K562 (cell line): ENCODE measurements around the gene CNGA4. TPM values are rescaled to one million over a fixed set of nuclear protein-coding genes. Genes with fewer than 3 reads are reported as not detected.

Source experiments
- ATAC-seq: fragments of 200-7000 bp; cut with Tn5 transposase; 3 replicates; pipeline ENCODE4 v1.9.1; 2020; ENCODE audit warnings: moderate library complexity
- BruUV-seq: library from RNA; stranded (reverse); fragments of 400-500 nt; replicated peaks from 2 replicates; lab custom pipeline; 2021; lab: Mats Ljungman, UMichigan
- CTCF ChIA-PET: fragments of 300-600 bp; formaldehyde crosslinking; extraction: SDS; loops from one replicate; lab custom pipeline; 2021; ENCODE audit warnings: low intra/inter-chr PET ratio; lab: Yijun Ruan, JAX
- POLR2A ChIA-PET: fragments of 300-600, 350-650 bp; sonication (Branson Sonifier 250); formaldehyde crosslinking; extraction: SDS; loops from one replicate; lab custom pipeline; 2021; ENCODE audit warnings: antibody characterized with exemption, inconsistent platforms; lab: Yijun Ruan, JAX
- DNase-seq, 4 experiments: peaks; one replicate each; pipeline versions ENCODE4 v3.0.0 to v3.0.0-alpha.2; 2011 to 2018; ENCODE audit warnings: low spot score in 3 of 4, mixed read lengths in 3 of 4; ENCODE audit errors: extremely low read depth in 1 of 4
- FAIRE-seq: peaks from 2 replicates; lab custom pipeline; 2011; peaks lifted over from hg19 to GRCh38; lab: Jason Lieb, UNC
- H2AFZ ChIP-seq: 2 replicates; pipeline ENCODE4 v1.6.0; 2011; ENCODE audit warnings: low read depth, low read length, control low read depth, inconsistent platforms
- H3K27ac ChIP-seq: fragments of 200-600 bp; 3 replicates; pipeline ENCODE4 v1.8.0; 2011; ENCODE audit warnings: low read depth, mild to moderate bottlenecking, control low read depth, inconsistent platforms, low read length, moderate library complexity, mixed read lengths; ENCODE audit errors: extremely low read depth
- H3K27me3 ChIP-seq, 2 experiments: fragments of 300-600 bp in 1 of 2; 2 replicates in 1 of 2; 3 replicates in 1 of 2; pipeline versions ENCODE4 v1.6.0 to v1.8.0; 2011; ENCODE audit warnings: inconsistent platforms in 2 of 2, low read length in 2 of 2, mild to moderate bottlenecking in 1 of 2, mixed read lengths in 1 of 2, moderate library complexity in 1 of 2; ENCODE audit not compliant: control insufficient read depth in 2 of 2, insufficient read depth in 2 of 2
- H3K36me3 ChIP-seq: fragments of 300-600 bp; 3 replicates; pipeline ENCODE4 v1.8.0; 2011; ENCODE audit warnings: mild to moderate bottlenecking, low read length, inconsistent platforms; ENCODE audit not compliant: control insufficient read depth, insufficient read depth
- H3K4me1 ChIP-seq, 2 experiments: fragments of 200-600 bp in 1 of 2; replicated peaks in 1 of 2; 2 replicates in 1 of 2; 3 replicates in 1 of 2; pipeline versions ENCODE4 v1.5.1 to v1.8.0; 2011; ENCODE audit warnings: inconsistent platforms in 2 of 2, low read length in 2 of 2, mild to moderate bottlenecking in 1 of 2, mixed read lengths in 1 of 2, moderate library complexity in 1 of 2; ENCODE audit not compliant: control insufficient read depth in 2 of 2, insufficient read depth in 2 of 2
- H3K4me2 ChIP-seq: 2 replicates; pipeline ENCODE4 v1.6.1; 2011; ENCODE audit warnings: low read length, control low read depth, inconsistent platforms, mixed read lengths; ENCODE audit not compliant: insufficient read depth
- H3K4me3 ChIP-seq: fragments of 200-600 bp; sonication (generic), shearing (Covaris generic); 2 replicates; pipeline ENCODE4 v1.5.1; 2016; ENCODE audit warnings: control low read depth, inconsistent platforms
- H3K79me2 ChIP-seq: fragments of 200-600 bp; 3 replicates; pipeline ENCODE4 v1.8.0; 2011; ENCODE audit warnings: low read length, inconsistent platforms; ENCODE audit not compliant: control insufficient read depth, insufficient read depth
- H3K9ac ChIP-seq, 2 experiments: 2 replicates each; pipeline versions ENCODE4 v1.6.0 to v1.6.1; 2011; ENCODE audit warnings: low read depth in 2 of 2, low read length in 2 of 2, control low read depth in 1 of 2, inconsistent platforms in 1 of 2, mild to moderate bottlenecking in 1 of 2, mixed read lengths in 1 of 2; ENCODE audit not compliant: insufficient read depth in 1 of 2
- H3K9me1 ChIP-seq: one replicate; pipeline ENCODE4 v1.6.0; 2011; ENCODE audit warnings: inconsistent platforms, mild to moderate bottlenecking, low read length, moderate library complexity; ENCODE audit not compliant: control insufficient read depth, insufficient read depth
- H3K9me3 ChIP-seq: replicated peaks from 2 replicates; pipeline ENCODE4 v1.5.1; 2011; ENCODE audit warnings: low read depth, low read length, inconsistent platforms; ENCODE audit not compliant: control insufficient read depth, insufficient read depth
- H4K20me1 ChIP-seq: replicated peaks from 2 replicates; pipeline ENCODE4 v1.6.1; 2011; ENCODE audit warnings: low read length, inconsistent platforms, mixed read lengths; ENCODE audit not compliant: control insufficient read depth, insufficient read depth
- REST ChIP-seq, 2 experiments: fragments of 450-650 bp; formaldehyde crosslinking in 1 of 2; IDR thresholded peaks; 2 replicates each; pipeline versions ENCODE4 v1.4.0 to v1.6.1; 2014 to 2020; ENCODE audit warnings: mild to moderate bottlenecking in 2 of 2, borderline replicate concordance in 1 of 2, low read depth in 1 of 2
- ZBTB11 ChIP-seq, 3 experiments: fragments of 200-800 bp in 1 of 3; fragments of 250-450 bp in 1 of 3; fragments of 450-650 bp in 1 of 3; sonication (Bioruptor Pico) in 1 of 3; sonication (Bioruptor generic) in 1 of 3; formaldehyde crosslinking in 1 of 3; IDR thresholded peaks; 2 replicates each; pipeline versions ENCODE4 v1.6.1 to v1.8.0; 2016 to 2022; ENCODE audit warnings: mild to moderate bottlenecking in 2 of 3, missing genetic modification characterization in 2 of 3, missing compliant biosample characterization in 1 of 3, moderate library complexity in 1 of 3
- ZNF436 ChIP-seq: fragments of 250-450, 450-650 bp; sonication (Bioruptor Pico); formaldehyde crosslinking; IDR thresholded peaks from 2 replicates; pipeline ENCODE4 v1.7.0; 2020; ENCODE audit warnings: mild to moderate bottlenecking
- ZNF592 ChIP-seq: fragments of 450-650 bp; IDR thresholded peaks from 2 replicates; pipeline ENCODE4 v1.6.1; 2017; ENCODE audit warnings: antibody characterized with exemption, mild to moderate bottlenecking
- WGBS: fragments of 100-300 bp; shearing (Covaris generic); methylation state at CpG from one replicate; pipeline ENCODE4 v1.1.6; 2016; ENCODE audit warnings: low coverage, mixed read lengths; ENCODE audit not compliant: insufficient coverage; ENCODE audit errors: missing lambda C conversion rate; 5-methylcytosine and 5-hydroxymethylcytosine counted together
- in situ Hi-C: fragments of 300-500 bp; cut with MboI; formaldehyde crosslinking; loops from 4 replicates; pipeline ENCODE4 v1.15.0; 2018; ENCODE audit warnings: inconsistent platforms, mixed read lengths
- intact Hi-C: fragments of 100-400 bp; cut with micrococcal nuclease; formaldehyde crosslinking; loops from 2 replicates; pipeline ENCODE4 v1.14.2; 2022
- polyA plus RNA-seq, 8 experiments: library from polyadenylated mRNA; depleted of rRNA in 4 of 8; stranded (reverse) in 5 of 8; unstranded in 3 of 8; fragments of >200 nt; fragmentation: Nextera tagmentation in 2 of 8; fragmentation: Illumina TruSeq in 1 of 8; extraction: Ambion mirVana in 2 of 8; extraction: Trizol in 1 of 8; gene quantifications; 2 replicates each; pipeline versions ENCODE4 v1.2.1 to v1.2.3, GENCODE V29; 2011 to 2014; ENCODE audit warnings: inconsistent platforms in 1 of 8, missing spikeins in 1 of 8
- total RNA-seq, 7 experiments: library from RNA; depleted of rRNA in 6 of 7; stranded (reverse); fragments of >200 nt in 6 of 7; fragmentation: Illumina TruSeq in 2 of 7; extraction: Trizol in 2 of 7; gene quantifications; 2 replicates each; pipeline versions ENCODE4 v1.2.1 to v1.2.3, GENCODE V29; 2011 to 2021; ENCODE audit warnings: low replicate concordance in 1 of 7

Gene CNGA4
- total and polyA plus RNA-seq, 9 of the 15 experiments (the other 6 are each of a cell fraction or from before 2014, with no cell fraction given), result 0.04 to 0.09 (median 0.06) TPM; not detected in 6

- Histone ChIP-seq H3K4me1 (peaks cover 0 to 18% of the 10 kb centered on the region in 2 experiments; a peak in 2 of 5 replicates), H3K4me3 (no peak overlapping the region), H3K79me2 (no peaks in the 10 kb centered on the region), H4K20me1 (no peaks in the 10 kb centered on the region), H3K9me1 (no peaks in the 10 kb centered on the region), H3K9me3 (no peaks in the 10 kb centered on the region), H2AFZ (peak overlapping the region; percentile 75), H3K36me3 (no peaks in the 10 kb centered on the region), H3K27ac (no peak overlapping the region), H3K9ac (no peak overlapping the region; a peak in 1 of 4 replicates), H3K4me2 (peak overlapping the region; percentile 34), H3K27me3 (peaks cover 4 to 6% of the 10 kb centered on the region in 2 experiments; a peak in 2 of 5 replicates)
- DNase-seq (peak; percentile 54 to 67 (median 66)), FAIRE-seq (peak; percentile 75), ATAC-seq (peak; percentile 94)
- POLR2A ChIA-PET, result interaction anchor here (2.1 kb wide), 1 partner anchor 9 kb away, joined by 8 read pairs; no protein-coding TSS in a partner anchor
- in situ Hi-C loops (no loop called here), intact Hi-C loops (no loop called here)
- 26% methylated on average over 22 of the region's 24 CpGs for WGBS
- CTCF ChIA-PET, result no interaction called here
- no TSS peak for BruUV-seq
- no peak for TF ChIP-seq ZBTB11 (CRISPR knock-in tag; IDR thresholded peaks at IDR 0.05)
- no peak for TF ChIP-seq ZNF436 (CRISPR knock-in tag)
- TF ChIP-seq ZNF592, result no peak
- TF ChIP-seq REST (IDR thresholded peaks at IDR 0.05; ENCODE audit: borderline replicate concordance), result peak; percentile 63
- no peak for TF ChIP-seq REST (CRISPR knock-in tag; IDR thresholded peaks at IDR 0.05; ENCODE audit: low read depth)
These were observed 31.1 kb downstream of the CNGA4 start for GRCh38 chr11:6269994-6270393.
